Measurements from ENCODE around the gene FRMD5. TPM values are rescaled to one million over a fixed set of nuclear protein-coding genes. Genes with fewer than 3 reads are reported as not detected.
A peak's percentile ranks its signal among the peaks of the same experiment; 100 is the strongest.
"Not testable (repeated sequence)": the region's sequence is repeated elsewhere in the genome, so short reads cannot be mapped to it uniquely, and the experiment has no call there.

FRMD5 gene
- total RNA-seq, 1 donor from 2014 or later: 1.5 TPM

DNA sequence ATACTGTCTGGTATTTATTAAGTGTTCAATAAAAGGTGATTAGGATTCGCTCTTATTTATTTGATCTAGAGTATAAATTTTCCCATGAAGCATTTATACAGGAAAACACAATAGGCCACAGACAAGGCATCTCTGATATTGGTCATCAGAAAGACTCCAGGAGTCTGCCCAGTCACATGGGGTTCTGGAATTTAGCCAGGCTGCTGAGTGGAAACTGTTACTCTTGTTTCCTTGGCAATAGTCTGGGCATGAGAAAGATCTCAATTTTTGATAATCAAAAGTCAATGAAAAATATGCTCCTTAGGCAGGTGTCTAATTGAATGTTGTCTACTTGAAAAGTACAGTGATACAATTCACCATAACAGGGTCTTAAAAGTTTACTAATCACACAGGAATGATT lies 161.2 kb downstream of the FRMD5 start:
- Mint-ChIP-seq H3K4me3 (ENCODE audit: unreplicated experiment) (no peak overlapping the region), H3K36me3 (ENCODE audit: low read depth) (no peaks in the 10 kb centered on the region), H3K27me3 (ENCODE audit: low read depth) (peaks cover 3% of the 10 kb centered on the region), H3K4me1 (ENCODE audit: low read depth) (peaks cover 37% of the 10 kb centered on the region), H3K27ac (ENCODE audit: unreplicated experiment) (peak overlapping the region; percentile 33), H3K9me3 (ENCODE audit: low read depth) (no peaks in the 10 kb centered on the region)
- TF ChIP-seq, protein P1, sequence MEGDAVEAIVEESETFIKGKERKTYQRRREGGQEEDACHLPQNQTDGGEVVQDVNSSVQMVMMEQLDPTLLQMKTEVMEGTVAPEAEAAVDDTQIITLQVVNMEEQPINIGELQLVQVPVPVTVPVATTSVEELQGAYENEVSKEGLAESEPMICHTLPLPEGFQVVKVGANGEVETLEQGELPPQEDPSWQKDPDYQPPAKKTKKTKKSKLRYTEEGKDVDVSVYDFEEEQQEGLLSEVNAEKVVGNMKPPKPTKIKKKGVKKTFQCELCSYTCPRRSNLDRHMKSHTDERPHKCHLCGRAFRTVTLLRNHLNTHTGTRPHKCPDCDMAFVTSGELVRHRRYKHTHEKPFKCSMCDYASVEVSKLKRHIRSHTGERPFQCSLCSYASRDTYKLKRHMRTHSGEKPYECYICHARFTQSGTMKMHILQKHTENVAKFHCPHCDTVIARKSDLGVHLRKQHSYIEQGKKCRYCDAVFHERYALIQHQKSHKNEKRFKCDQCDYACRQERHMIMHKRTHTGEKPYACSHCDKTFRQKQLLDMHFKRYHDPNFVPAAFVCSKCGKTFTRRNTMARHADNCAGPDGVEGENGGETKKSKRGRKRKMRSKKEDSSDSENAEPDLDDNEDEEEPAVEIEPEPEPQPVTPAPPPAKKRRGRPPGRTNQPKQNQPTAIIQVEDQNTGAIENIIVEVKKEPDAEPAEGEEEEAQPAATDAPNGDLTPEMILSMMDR (IDR thresholded peaks at IDR 0.05): no peak
- DNase-seq (ENCODE audit: low spot score): no peak

DNA sequence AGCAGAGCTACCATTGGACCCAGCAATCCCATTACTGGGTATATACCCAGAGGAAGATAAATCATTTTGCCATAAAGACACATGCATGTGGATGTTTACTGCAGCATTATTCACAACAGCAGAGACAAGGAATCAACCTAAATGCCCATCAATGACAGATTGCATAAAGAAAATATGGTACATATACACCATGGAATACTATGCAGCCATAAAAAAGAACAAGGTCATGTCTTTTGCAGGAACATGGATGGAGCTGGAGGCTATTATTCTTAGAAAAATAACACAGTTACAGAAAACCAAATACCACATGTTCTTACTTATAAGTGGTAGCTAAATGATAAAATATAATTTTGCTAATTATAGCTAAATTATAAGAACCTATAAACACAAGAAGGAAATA lies 162.3 kb downstream of the FRMD5 start:
- H3K4me1 Mint-ChIP-seq (ENCODE audit: low read depth): peaks cover 37% of the 10 kb centered on the region
- H3K4me3 Mint-ChIP-seq (ENCODE audit: unreplicated experiment); DNase-seq (ENCODE audit: low spot score); H3K36me3 Mint-ChIP-seq (ENCODE audit: low read depth); H3K27me3 Mint-ChIP-seq (ENCODE audit: low read depth); H3K27ac Mint-ChIP-seq (ENCODE audit: unreplicated experiment); H3K9me3 Mint-ChIP-seq (ENCODE audit: low read depth): not testable (repeated sequence)

DNA sequence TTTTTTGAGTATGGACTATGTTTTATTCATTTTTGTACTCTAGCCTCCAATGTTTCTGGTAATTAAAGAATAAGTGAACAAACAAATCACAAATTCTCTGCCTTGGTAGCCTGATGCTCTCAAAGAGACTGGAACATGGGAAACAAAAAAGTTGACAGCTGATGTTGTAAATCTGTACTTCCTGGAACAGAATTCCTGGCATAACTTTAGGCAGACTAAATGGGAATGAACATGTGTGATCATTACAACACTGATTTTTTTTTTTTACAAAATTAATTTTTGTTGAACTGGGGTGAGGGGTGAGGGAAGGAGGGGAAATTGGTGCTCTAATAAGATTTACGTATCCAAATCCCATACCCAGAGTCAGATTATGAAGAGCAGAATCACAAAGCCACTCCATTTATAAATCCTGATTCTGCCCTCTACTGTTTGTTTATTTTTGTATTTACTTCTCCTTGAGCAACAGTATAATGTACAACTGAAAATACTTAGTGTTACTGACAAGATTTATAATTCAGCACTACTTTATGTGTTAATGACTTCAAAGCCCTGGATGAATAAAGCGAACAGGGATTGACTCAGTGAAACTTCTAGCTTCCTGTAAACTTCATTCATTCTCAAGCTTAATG lies 165.0 kb downstream of the FRMD5 start:
- H3K9me3 Mint-ChIP-seq (ENCODE audit: low read depth): no peaks in the 10 kb centered on the region
- TF ChIP-seq, protein P1 (IDR thresholded peaks at IDR 0.05): peak; percentile 37
- H3K27me3 Mint-ChIP-seq (ENCODE audit: low read depth): no peaks in the 10 kb centered on the region
- no peak overlapping the region for H3K4me3 Mint-ChIP-seq (ENCODE audit: unreplicated experiment)
- no peak for DNase-seq (ENCODE audit: low spot score)
- no peaks in the 10 kb centered on the region for H3K36me3 Mint-ChIP-seq (ENCODE audit: low read depth)
- H3K4me1 Mint-ChIP-seq (ENCODE audit: low read depth): peaks cover 39% of the 10 kb centered on the region
- no peak overlapping the region for H3K27ac Mint-ChIP-seq (ENCODE audit: unreplicated experiment)

DNA sequence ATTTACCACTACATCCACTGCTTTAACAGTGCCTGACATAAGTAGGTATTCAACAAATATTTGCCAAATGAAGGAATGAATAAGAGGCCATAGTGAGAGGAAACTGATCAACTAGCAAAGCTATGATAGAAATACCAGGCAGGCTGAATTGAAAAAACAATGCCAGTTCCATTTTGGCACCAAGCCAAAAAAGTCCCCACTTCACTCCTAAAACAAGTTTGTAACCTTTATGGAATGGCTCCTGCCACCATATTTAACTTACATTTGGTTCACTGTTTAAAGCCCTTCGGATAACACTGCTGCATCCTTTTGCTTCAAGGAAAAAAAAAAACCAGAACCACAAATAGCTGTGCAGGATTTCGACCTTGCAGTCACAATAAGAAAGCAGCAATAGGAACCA lies 166.1 kb downstream of the FRMD5 start:
- no peaks in the 10 kb centered on the region for H3K9me3 Mint-ChIP-seq (ENCODE audit: low read depth)
- no peak overlapping the region for H3K4me3 Mint-ChIP-seq (ENCODE audit: unreplicated experiment)
- no peak overlapping the region for H3K27ac Mint-ChIP-seq (ENCODE audit: unreplicated experiment)
- H3K27me3 Mint-ChIP-seq (ENCODE audit: low read depth): no peaks in the 10 kb centered on the region
- TF ChIP-seq, protein P1 (IDR thresholded peaks at IDR 0.05): no peak
- no peaks in the 10 kb centered on the region for H3K36me3 Mint-ChIP-seq (ENCODE audit: low read depth)
- peaks cover 31% of the 10 kb centered on the region for H3K4me1 Mint-ChIP-seq (ENCODE audit: low read depth)
- DNase-seq (ENCODE audit: low spot score): no peak

DNA sequence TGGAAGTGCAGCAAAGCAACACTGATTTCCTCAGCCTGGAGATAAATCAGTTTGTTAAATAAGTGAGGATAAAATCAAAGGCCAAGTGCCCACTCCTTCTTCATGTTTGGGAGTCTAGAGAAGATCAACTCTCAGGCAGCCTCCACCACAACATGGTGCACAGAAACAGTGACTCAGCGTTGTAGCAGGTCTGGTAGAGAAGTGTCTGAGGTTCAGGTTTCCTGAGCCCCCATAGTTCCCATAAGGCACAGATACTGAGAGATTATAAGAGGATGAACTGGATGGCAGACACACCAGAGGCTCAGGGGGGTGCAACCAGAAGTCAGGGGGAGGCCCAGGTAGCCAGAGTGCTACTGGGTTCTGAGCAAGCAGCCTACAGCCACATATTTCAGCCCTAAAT lies 166.7 kb downstream of the FRMD5 start:
- Mint-ChIP-seq H3K27ac (ENCODE audit: unreplicated experiment) (peak overlapping the region; percentile 1), H3K36me3 (ENCODE audit: low read depth) (no peaks in the 10 kb centered on the region), H3K4me3 (ENCODE audit: unreplicated experiment) (no peak overlapping the region), H3K27me3 (ENCODE audit: low read depth) (no peaks in the 10 kb centered on the region), H3K4me1 (ENCODE audit: low read depth) (peaks cover 27% of the 10 kb centered on the region), H3K9me3 (ENCODE audit: low read depth) (peaks cover 3% of the 10 kb centered on the region)
- TF ChIP-seq, protein P1 (IDR thresholded peaks at IDR 0.05): no peak
- DNase-seq (ENCODE audit: low spot score): no peak

DNA sequence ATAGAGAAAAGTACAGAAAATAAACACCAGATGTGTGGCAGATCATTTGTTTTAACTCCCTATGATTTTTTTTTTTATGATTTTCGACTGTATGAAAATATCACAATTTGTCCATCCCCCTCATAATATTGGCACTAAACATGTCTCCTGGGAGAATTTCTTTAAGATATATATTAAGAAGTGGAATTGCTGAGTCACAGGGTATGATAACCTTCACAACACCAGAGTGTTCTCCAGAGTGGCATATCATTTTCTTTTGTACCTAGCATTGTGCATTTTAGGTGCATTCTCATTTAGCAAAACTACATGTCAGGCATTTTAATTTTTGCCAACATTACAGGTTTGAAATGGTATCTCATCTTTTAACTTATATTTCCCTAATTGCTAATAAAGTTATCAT lies 170.9 kb downstream of the FRMD5 start:
- peaks cover 16% of the 10 kb centered on the region for H3K9me3 Mint-ChIP-seq (ENCODE audit: low read depth)
- TF ChIP-seq, protein P1 (IDR thresholded peaks at IDR 0.05): no peak
- no peaks in the 10 kb centered on the region for H3K27me3 Mint-ChIP-seq (ENCODE audit: low read depth)
- no peak overlapping the region for H3K27ac Mint-ChIP-seq (ENCODE audit: unreplicated experiment)
- H3K4me1 Mint-ChIP-seq (ENCODE audit: low read depth): peaks cover 14% of the 10 kb centered on the region
- no peak overlapping the region for H3K4me3 Mint-ChIP-seq (ENCODE audit: unreplicated experiment)
- DNase-seq (ENCODE audit: low spot score): no peak
- peaks cover 2% of the 10 kb centered on the region for H3K36me3 Mint-ChIP-seq (ENCODE audit: low read depth)

All from chondrocyte (in vitro differentiated cells).